Measurements from ENCODE around the gene EMC9.

Gene EMC9

GRCh38 chr14:24151404-24152080, 10.2 kb upstream of the EMC9 start:
- in situ Hi-C loops (cut with HindIII; ENCODE audit: low pct_unique_long_range_greater_than_20kb, low sequenced_read_pairs) = no loop called here
- no peak for TF ChIP-seq JUND (IDR thresholded peaks at IDR 0.05; ENCODE audit: low read depth)
- no peak for DNase-seq (ENCODE audit: low read depth in 1 of 2, low spot score in 1 of 2)

- DNase-seq (ENCODE audit: low read depth in 1 of 2, low spot score in 1 of 2) = no peak
- in situ Hi-C loops (cut with HindIII; ENCODE audit: low pct_unique_long_range_greater_than_20kb, low sequenced_read_pairs) = no loop called here
- no peak for TF ChIP-seq JUND (IDR thresholded peaks at IDR 0.05; ENCODE audit: low read depth)
Measured at GRCh38 chr14:24150993-24151392, 9.6 kb upstream of the EMC9 start.

GRCh38 chr14:24150567-24150966, 9.2 kb upstream of the EMC9 start:
- DNase-seq (ENCODE audit: low read depth in 1 of 2, low spot score in 1 of 2) = no peak
- in situ Hi-C loops (cut with HindIII; ENCODE audit: low pct_unique_long_range_greater_than_20kb, low sequenced_read_pairs) = no loop called here
- no peak for TF ChIP-seq JUND (IDR thresholded peaks at IDR 0.05; ENCODE audit: low read depth)

GRCh38 chr14:24150061-24150460, 8.7 kb upstream of the EMC9 start:
- no peak for DNase-seq (ENCODE audit: low read depth in 1 of 2, low spot score in 1 of 2)
- in situ Hi-C loops (cut with HindIII; ENCODE audit: low pct_unique_long_range_greater_than_20kb, low sequenced_read_pairs) = no loop called here
- TF ChIP-seq JUND (IDR thresholded peaks at IDR 0.05; ENCODE audit: low read depth) = no peak

- in situ Hi-C loops (cut with HindIII; ENCODE audit: low pct_unique_long_range_greater_than_20kb, low sequenced_read_pairs) = no loop called here
- TF ChIP-seq JUND (IDR thresholded peaks at IDR 0.05; ENCODE audit: low read depth) = no peak
- DNase-seq (ENCODE audit: low read depth in 1 of 2, low spot score in 1 of 2) = no peak
Measured at GRCh38 chr14:24149302-24149969, 8.0 kb upstream of the EMC9 start.

- DNase-seq (ENCODE audit: low read depth in 1 of 2, low spot score in 1 of 2) = no peak
- in situ Hi-C loops (cut with HindIII; ENCODE audit: low pct_unique_long_range_greater_than_20kb, low sequenced_read_pairs) = no loop called here
- no peak for TF ChIP-seq JUND (IDR thresholded peaks at IDR 0.05; ENCODE audit: low read depth)
Measured at GRCh38 chr14:24147761-24148428, 6.5 kb upstream of the EMC9 start.

- in situ Hi-C loops (cut with HindIII; ENCODE audit: low pct_unique_long_range_greater_than_20kb, low sequenced_read_pairs) = no loop called here
- DNase-seq (ENCODE audit: low read depth in 1 of 2, low spot score in 1 of 2) = peak; percentile 74 to 98
- TF ChIP-seq JUND (IDR thresholded peaks at IDR 0.05; ENCODE audit: low read depth) = no peak
Measured at GRCh38 chr14:24146978-24147760, 5.8 kb upstream of the EMC9 start, which contains the start of gene RNF31. Gene RNF31, plus strand, starts transcription at chr14:24147498. Its CDS starts 201 bp downstream, at chr14:24147699.

- in situ Hi-C loops (cut with HindIII; ENCODE audit: low pct_unique_long_range_greater_than_20kb, low sequenced_read_pairs) = no loop called here
- peak; percentile 81 to 97 for DNase-seq (ENCODE audit: low read depth in 1 of 2, low spot score in 1 of 2)
Measured at GRCh38 chr14:24146453-24146977, 5.1 kb upstream of the EMC9 start, which contains the start of gene PSME2. Gene PSME2, minus strand, starts transcription at chr14:24146610. Its CDS starts 29 bp downstream, at chr14:24146581.

GRCh38 chr14:24145690-24146452, 4.5 kb upstream of the EMC9 start:
- no peak for TF ChIP-seq JUND (IDR thresholded peaks at IDR 0.05; ENCODE audit: low read depth)
- DNase-seq (ENCODE audit: low read depth in 1 of 2, low spot score in 1 of 2) = no peak
- in situ Hi-C loops (cut with HindIII; ENCODE audit: low pct_unique_long_range_greater_than_20kb, low sequenced_read_pairs) = no loop called here

More at GRCh38 chr14:24146453-24146977, 5.1 kb upstream of the EMC9 start, which contains the start of gene PSME2:
- no peak for TF ChIP-seq JUND (IDR thresholded peaks at IDR 0.05; ENCODE audit: low read depth)

- TF ChIP-seq JUND (IDR thresholded peaks at IDR 0.05; ENCODE audit: low read depth) = no peak
- no peak for DNase-seq (ENCODE audit: low read depth in 1 of 2, low spot score in 1 of 2)
- in situ Hi-C loops (cut with HindIII; ENCODE audit: low pct_unique_long_range_greater_than_20kb, low sequenced_read_pairs) = no loop called here
Measured at GRCh38 chr14:24145219-24145618, 3.8 kb upstream of the EMC9 start.

- no peak for DNase-seq (ENCODE audit: low read depth in 1 of 2, low spot score in 1 of 2)
- TF ChIP-seq JUND (IDR thresholded peaks at IDR 0.05; ENCODE audit: low read depth) = no peak
- in situ Hi-C loops (cut with HindIII; ENCODE audit: low pct_unique_long_range_greater_than_20kb, low sequenced_read_pairs) = no loop called here
Measured at GRCh38 chr14:24144451-24144850, 3.1 kb upstream of the EMC9 start.
